ENCODE data around the gene CRB1. TPM values are rescaled to one million over a fixed set of nuclear protein-coding genes. Genes with fewer than 3 reads are reported as not detected.

Gene CRB1
- total RNA-seq, 1 donor = 0.09 TPM

DNA sequence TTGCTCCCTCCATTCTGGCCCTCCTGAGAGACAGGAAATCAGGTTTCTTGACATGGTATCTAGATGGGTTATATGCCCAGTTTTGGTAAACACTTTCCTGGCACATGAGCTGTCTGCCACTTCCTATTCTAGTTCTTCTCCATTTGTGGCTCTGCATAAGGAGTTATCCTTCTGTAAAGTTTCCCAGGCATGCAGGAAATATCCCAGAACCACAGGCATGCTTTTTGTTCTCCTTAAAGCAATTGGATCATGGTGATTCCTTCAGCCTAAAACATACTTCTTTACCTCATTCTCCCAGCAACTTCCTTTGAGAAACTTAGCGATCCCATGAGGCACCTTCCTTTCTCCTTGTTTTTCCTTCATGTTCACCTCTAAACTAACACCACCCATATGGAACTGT, 199.8 kb downstream of the CRB1 start:
- DNase-seq (ENCODE audit: low read depth) = peak; percentile 81
- H3K4me3 ChIP-seq (ENCODE audit: low read depth, low read length) = no peak overlapping the region
- TF ChIP-seq, protein P1, sequence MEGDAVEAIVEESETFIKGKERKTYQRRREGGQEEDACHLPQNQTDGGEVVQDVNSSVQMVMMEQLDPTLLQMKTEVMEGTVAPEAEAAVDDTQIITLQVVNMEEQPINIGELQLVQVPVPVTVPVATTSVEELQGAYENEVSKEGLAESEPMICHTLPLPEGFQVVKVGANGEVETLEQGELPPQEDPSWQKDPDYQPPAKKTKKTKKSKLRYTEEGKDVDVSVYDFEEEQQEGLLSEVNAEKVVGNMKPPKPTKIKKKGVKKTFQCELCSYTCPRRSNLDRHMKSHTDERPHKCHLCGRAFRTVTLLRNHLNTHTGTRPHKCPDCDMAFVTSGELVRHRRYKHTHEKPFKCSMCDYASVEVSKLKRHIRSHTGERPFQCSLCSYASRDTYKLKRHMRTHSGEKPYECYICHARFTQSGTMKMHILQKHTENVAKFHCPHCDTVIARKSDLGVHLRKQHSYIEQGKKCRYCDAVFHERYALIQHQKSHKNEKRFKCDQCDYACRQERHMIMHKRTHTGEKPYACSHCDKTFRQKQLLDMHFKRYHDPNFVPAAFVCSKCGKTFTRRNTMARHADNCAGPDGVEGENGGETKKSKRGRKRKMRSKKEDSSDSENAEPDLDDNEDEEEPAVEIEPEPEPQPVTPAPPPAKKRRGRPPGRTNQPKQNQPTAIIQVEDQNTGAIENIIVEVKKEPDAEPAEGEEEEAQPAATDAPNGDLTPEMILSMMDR (IDR thresholded peaks at IDR 0.05; ENCODE audit: insufficient read depth, low read length) = no peak

DNA sequence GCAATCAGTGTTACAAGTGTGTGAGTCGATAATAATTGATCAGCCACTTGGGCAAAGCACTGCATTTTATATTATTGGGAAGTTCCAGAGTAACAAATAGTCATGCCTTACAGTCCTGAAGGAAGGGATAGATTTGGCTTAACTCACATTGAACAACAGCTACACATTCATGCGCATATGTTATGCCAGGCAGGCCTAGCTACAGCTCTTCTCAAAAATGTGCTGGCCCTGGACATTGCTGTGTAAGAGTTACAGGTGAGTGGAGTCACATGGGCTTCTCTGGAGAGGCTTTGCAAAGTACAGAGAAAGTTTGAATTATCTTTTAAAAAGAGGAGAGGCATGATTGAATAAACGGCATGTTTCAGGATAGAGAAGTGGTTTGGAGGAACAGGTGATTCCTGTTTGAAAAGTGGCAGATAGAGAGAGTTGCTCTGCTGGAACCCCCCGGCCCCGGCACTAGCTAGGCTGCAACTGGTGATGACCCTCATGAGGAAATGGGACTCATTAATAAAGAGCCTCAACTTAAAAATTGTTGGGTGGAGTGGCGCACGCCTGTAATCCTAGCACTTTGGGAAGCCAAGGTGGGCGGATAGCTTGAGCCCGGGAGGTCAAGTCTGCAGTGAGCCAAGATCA, 200.6 kb downstream of the CRB1 start:
- no peak for DNase-seq (ENCODE audit: low read depth)
- TF ChIP-seq, protein P1 (IDR thresholded peaks at IDR 0.05; ENCODE audit: insufficient read depth, low read length) = no peak
- H3K4me3 ChIP-seq (ENCODE audit: low read depth, low read length) = no peak overlapping the region

DNA sequence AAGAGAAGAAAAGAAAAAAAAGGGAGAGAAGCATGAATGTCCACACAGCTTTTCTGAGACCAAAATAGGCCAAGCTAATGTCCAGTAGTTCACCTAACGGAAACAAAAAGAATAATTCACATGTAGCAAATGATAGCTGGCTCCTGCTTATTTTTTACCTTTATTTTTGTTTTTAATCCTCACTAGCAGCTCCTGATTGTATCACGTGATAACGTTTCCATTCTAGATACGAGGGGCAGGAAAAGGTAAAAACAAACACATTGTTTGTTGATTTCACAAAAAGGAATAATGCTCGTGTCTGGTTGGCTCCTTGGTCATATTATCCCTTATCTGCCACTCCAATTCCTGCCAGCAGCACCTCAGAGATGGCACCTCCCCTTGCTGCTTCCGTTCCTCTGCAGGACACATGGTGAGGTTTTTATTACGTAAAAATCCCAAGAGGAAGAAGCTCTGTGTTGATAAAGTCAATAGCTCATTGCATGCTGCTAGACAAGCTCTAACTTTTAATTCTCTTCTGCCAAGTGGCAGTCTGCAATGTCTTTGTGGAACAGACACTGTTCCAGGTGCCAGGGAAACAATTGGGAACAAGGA, 201.7 kb downstream of the CRB1 start:
- H3K4me3 ChIP-seq (ENCODE audit: low read depth, low read length) = no peak overlapping the region
- TF ChIP-seq, protein P1 (IDR thresholded peaks at IDR 0.05; ENCODE audit: insufficient read depth, low read length) = no peak
- DNase-seq (ENCODE audit: low read depth) = no peak

DNA sequence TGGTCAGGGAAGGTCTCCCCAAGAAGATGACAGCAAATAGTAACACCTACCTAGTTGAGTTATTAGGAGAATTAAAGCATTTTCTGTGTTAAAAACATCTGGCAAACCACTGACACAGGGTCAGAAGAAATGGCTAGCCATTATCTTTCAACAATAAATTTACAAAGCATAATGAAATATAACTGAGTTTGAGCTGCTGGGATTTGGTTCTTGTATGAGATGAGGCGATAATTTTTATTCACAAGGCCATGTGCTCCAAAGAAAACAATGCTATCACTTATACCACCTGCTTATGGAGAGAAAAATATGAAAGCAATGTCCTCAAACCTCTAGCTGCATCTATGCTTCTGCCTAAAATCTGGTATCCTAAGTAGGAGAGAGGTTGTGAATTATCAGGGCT, 202.3 kb downstream of the CRB1 start:
- TF ChIP-seq, protein P1 (IDR thresholded peaks at IDR 0.05; ENCODE audit: insufficient read depth, low read length) = no peak
- DNase-seq (ENCODE audit: low read depth) = no peak
- no peak overlapping the region for H3K4me3 ChIP-seq (ENCODE audit: low read depth, low read length)

DNA sequence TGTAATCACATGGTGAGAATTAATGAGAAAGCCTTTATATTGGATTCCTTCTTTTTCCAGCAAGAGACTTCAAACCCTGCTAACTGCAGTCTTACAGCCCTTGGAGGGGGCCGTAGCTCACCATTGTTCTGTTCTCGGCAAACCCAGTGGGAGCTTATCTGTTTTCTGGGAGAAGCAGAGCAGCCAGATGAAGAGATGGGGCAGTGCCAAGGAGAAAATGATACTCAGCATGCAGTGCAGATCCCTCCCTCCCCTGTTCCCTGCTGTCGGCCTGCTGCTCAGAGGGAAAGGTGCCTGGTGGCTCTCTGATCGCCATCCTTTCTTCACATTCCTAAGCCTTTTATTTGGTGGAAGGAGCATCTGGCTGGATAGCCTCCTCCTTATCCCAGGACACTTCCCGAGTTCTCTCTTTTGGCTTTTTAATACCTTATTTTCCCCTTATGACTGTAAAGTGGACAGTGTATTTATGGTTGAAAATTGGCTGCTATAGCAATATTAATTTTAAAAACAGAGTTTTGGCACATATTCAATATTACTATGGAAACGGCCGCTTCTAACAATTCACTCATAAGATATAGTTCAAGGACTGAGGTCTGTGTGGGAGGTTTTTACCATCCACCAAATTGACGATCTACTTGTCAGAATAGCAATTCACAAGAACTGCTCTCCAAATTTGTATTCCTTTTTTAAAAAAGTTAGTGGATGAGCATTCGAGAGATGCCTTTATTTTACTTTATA, 203.4 kb downstream of the CRB1 start:
- peak; percentile 69 for DNase-seq (ENCODE audit: low read depth)
- H3K4me3 ChIP-seq (ENCODE audit: low read depth, low read length) = no peak overlapping the region
- TF ChIP-seq, protein P1 (IDR thresholded peaks at IDR 0.05; ENCODE audit: insufficient read depth, low read length) = no peak

DNA sequence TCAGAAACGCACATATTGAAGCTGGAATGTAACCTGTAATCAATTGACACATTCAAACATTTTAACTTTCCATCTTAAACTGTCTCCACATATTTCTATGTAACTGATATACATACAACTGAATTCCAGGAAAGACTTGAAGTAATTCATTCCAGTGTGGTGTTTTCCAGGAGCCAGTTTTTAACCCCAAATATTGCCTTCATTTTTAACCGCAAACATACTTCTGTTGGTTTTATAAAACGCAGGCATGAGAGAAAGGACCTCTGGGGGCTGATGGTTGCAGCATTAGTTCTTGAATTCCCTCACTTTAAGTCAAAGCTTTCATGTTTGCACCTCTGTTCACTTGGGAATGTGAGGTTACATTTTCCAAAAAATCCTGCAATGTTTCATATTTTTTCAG, 204.1 kb downstream of the CRB1 start:
- H3K4me3 ChIP-seq (ENCODE audit: low read depth, low read length) = no peak overlapping the region
- no peak for DNase-seq (ENCODE audit: low read depth)
- TF ChIP-seq, protein P1 (IDR thresholded peaks at IDR 0.05; ENCODE audit: insufficient read depth, low read length) = no peak
